ENCODE results near the gene CALU.

Gene CALU

DNA sequence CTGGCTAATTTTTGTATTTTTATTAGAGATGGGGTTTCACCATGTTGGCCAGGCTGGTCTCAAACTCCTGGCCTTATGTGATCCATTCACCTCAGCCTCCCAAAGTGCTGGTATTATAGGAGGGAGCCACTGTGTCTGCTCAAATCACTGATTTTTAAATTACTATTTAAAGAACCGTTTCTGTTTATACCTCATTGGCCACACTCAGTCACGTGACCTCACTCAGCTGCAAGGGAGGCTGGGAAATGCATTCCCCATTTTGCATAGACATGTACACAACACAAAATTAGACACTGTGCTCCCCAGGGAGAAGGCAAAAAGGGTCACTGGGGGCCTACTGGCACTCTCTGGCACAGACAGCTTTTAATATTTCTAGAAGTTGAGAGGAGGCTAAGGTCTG, 13.6 kb upstream of the CALU start:
- no peak for DNase-seq (ENCODE audit: low spot score)

DNA sequence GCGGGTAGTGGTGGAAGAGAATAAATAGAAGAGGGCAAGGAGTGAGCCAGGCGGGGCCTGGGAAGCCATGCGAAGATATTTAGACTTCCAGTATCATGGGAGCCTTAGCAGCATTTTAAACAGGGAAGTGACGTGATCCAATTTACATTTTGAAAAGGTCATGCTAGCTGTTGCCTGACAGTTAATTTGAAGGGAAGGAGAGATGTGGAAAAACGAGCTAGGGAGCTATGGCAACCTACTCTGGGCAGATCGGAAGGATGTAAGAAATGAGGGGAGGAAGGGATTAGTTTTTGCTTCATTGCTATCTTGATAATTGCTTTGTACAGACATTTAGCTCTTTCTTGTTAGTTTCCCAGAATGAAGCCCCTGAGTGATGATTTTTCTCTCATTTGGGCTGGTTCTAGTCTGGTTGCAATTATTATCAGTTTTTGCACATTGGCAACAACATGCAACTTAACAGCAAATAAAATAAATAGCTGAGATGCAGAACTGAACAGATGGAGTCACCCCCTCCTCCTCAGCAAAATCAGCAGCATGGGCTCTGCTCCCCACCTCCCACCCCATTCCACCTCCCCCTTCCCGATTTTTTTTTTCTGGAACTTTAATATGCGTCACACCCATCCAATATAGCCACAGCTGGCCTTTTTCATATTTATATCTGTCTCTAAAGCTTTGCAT, 13.0 kb upstream of the CALU start:
- DNase-seq (ENCODE audit: low spot score) = no peak

DNA sequence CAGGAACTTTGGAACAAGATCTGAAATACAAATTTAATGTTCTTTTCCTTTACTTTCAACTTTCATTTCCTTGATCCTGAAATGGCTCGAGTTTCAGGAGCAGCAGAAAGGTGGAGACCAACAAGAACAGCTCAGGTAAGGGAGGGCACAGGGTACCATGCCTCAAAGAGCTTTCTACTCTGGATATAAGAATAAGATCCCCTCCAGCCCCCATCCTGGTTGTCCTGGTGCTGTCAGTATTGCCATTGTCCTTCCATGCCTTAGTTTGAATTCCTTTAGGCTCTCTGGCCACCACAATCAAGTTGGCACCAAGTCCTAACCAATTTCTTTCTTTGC, 12.5 kb upstream of the CALU start:
- no peak for DNase-seq (ENCODE audit: low spot score)

DNA sequence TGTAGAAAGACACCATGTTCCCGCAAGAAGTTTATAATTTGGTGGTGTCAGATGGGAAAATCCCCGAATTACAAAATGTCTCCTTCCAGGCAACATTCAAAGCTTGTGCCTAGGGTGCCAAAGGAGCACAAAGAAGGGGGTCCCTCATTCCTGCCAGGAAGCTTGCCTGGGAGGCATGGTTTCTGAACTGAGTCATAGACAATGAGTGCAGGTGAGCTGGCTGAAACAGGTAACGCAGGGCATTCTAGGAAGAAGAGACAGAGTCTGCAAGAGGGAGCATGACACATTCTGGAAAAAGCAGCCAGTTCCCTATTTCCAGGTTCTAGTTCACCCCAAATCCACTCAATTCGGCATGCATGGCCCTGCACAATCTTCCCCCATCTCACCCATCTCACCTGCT, 11.9 kb upstream of the CALU start:
- DNase-seq (ENCODE audit: low spot score) = no peak

DNA sequence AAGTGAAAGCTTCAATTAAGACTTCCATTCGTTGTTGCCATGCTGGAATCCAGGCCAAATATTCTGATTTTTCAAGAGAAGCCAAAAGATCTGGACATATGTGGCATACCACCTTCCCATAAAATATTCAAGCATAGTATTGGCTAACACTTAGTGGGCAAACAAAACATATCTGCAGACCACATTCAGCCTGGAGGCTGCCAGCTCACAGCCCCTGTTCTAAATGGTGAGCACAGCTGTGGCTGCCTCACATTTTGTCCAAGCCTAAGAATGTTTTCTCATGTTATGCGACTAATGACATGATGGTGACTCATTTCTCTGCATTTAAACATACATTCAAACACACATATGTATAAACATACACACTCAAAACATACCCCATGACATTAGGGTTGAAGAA, 10.6 kb upstream of the CALU start:
- DNase-seq (ENCODE audit: low spot score) = peak; percentile 24

DNA sequence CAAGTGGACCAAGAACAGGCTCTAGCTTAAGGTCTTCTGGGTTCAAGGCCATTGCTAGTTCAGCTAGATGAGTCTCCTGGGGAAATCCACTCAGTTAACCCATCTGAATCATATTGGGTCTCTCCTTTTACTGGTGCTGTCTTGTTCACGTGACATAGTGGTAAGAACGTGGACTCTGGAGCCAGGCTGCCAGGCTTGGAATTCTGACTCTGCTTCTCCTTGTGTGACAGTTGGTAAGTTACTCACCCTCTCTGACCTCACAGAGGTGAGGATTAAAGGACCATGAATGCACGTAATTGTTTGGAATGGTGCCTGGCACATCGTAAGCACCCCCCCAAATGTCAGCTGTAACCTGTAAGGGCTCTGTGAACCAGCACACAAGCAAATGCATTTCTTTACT, 9.7 kb upstream of the CALU start:
- DNase-seq (ENCODE audit: low spot score) = no peak

DNA sequence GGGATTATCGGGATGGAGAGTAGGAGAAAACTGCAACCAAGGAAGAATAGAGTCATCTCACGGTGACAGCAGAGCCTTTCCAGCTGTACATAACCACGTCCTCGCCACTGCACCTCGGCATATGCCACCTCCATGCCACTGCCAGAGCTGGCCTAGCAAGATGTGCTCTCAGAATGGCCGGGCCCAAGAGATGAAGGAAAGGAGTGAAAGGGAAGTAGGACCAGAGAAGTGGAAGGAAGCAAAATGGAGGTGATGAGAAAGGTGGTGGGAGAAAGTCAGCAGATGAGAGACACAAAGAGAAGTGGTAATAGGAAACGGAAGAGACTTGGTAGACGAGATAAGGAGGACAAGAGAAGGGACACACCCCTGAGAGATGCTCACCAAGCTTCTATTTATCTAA, 8.0 kb upstream of the CALU start:
- DNase-seq (ENCODE audit: low spot score) = no peak

DNA sequence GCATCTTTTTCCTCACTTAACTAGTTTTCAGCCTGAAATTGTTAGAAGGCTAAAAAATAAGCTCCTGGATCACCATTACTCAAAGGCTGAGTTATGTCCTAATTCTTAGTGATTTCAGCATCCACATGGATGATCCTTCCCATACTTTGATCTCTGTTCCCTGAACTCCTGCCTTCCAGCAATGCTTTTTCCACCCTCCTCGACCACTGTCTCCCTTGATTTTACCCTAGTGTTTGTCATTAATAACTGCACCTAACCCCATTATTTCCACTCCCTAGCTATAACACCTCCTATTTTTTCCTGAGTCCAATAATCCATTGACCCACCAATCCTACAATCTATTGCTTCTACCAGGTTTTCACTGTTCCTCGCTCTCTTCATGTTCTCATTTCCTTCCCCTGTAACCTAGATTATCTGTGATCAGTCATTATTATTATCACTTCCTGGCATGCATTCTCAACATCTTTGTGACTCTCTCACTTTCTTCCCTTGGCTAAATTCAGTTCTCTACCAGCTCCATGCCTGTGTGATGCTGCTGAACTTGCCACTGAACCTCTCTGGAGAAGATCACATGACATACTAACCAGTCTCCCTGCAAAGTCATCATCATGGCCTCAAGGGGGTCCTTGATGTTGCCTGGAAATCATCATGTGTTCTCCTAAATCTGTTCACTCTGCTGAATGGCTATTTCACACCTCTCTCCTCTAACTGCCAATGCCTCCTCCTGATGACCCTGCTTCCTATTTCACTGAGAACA, 6.5 kb upstream of the CALU start:
- DNase-seq (ENCODE audit: low spot score) = no peak

DNA sequence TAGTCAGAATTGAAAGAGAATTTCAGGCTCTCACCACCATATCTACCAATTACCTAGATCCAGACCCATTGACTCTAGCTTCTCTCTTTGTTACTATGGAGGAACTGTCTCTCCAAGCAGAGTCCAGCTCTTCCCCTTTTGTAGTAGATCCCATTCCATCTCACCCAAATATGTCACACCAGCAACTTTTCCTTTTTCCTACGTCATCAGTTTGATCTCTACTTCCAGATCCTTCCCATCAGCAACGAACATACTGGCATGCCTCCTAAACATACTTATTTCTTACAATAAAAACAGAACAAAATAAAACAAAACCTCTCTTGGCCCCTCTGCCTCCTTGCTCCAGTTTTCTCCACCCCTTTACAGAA, 5.9 kb upstream of the CALU start:
- no peak for DNase-seq (ENCODE audit: low spot score)

DNA sequence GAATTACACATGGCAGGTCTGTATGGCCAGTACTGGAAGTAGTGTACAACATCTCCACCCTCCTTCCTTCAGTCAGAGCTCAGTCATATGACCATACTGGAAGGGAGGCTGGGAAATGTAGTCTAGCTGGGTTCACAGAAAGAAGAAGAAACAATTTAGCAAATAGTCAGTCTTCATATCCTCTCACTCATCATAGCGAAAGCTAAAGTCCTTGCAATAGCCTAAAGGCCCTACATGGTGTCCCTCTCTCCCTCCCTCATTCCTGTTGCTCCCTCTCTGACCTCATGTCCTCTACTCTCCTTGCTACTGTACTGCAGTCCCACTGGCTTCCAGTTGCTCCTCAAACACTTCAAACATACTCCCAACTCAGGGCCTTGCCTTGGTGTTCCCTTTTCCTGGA, 4.3 kb upstream of the CALU start:
- no peak for DNase-seq (ENCODE audit: low spot score)

DNA sequence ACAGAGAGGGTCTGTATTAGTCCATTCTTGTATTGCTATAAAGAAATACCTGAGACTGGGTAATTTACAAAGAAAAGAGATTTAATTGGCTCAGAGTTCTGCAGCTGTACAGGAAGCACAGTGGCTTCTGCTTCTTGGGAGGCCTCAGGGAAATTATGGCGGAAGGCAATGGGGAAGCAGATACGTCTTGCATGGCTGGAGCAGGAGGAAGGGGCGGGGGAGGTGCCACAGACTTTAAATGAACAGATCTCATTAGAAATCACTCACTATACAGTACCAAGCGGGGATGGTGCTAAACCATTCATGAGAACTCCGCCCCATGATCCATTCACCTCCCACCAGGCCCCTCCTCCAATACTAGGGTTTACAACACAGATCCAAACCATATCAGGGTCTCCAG, 3.7 kb upstream of the CALU start:
- no peak for DNase-seq (ENCODE audit: low spot score)

DNA sequence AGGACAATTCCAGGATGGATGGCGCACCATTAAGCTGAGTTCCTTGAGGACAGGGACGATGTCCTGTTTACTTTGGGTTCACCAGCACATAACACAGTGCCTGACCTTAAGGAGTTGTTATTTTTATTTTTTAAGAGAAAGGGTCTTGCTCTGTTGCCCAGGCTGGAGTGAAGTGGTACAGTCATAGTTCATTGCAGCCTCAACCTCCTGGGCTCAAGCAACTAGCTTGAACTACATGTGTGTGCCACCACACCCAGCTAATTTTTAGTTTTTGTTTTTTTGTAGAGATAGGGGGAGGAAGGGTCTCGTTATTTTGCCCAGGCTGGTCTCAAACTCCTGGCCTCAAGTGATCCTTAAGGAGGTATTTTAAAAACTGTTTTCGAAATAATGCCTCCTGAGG, 1.7 kb upstream of the CALU start:
- no peak for DNase-seq (ENCODE audit: low spot score)

DNA sequence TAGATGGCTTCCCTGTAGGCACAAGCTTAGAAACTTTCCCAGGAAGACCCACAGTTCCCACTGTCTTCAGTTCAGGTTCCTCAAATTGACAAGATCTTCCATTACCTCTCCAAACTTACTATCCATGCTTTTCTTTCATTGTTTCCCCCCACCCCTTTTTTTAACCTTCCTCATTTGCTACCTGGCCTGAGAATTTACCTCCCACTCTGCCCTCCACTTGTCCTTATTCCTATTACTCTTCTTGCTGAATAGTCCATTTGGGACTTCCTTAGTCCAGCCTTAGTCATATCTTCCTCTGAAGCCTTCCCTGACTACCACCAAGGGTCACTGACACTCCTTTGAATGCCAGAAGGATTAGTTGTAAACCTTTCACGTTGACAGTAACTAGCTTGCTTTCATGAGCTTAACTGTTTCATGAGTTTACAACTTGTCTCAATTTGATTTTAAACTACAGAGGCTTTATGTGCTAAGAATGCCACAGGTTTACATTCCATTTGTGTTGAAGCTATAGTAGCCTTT, 1.2 kb upstream of the CALU start:
- peak; percentile 72 for DNase-seq (ENCODE audit: low spot score)

DNA sequence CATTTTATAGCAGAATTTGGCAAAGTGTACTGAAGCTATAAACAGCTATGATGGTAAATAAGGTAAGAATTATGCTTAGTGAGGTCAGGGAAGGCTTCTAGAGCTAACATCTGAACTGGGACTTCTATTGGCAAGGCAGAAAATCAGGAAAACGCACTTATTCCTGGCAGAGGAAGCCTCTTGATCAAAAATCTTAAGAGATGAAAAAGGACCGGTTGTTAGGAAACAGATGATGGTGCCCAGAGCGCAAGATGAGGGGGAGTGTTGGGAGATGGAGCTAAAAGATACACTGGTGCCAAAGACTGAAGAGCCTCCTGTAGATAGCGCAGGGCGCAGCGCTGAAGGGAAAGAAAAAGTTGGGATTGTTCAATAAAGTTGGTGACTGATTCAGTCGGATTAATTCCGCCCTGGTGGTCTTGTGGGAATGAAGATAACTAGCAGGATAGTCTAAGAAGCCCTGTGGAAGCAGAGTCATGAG, 550 bp upstream of the CALU start:
- no peak for DNase-seq (ENCODE audit: low spot score)

DNA sequence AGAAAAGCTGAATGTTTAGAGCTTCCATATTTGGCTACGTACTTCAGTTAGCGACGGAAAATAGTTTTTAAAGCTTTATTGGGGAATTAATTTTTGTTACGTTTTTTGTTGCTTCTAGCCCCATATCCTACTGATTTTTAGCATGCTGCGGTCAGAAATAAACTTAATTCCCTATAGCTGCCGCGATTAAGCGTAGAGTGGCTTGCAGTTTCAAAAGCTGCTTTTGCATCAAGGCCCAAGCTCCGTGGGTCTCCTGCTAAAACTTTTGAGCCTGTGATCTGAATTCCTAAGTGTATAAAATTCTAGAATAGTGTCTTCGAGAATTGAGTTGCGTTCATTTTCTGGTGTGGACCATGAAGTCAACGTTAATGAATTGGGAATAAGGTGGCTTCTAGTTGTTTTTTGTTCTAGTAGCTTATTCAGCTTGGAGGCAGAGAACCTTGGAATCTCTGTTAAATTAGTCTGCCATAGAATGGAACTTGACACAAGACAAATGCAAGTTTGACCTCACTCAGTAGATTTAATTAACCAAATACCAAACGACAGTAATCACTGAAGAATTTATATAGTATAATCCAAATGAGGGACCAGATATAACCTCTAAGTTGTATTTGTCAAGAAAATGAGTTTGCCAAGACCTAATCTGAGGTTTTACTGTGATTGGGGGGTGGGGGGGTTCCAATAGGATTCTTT, 977 bp downstream of the CALU start:
- DNase-seq (ENCODE audit: low spot score) = no peak

DNA sequence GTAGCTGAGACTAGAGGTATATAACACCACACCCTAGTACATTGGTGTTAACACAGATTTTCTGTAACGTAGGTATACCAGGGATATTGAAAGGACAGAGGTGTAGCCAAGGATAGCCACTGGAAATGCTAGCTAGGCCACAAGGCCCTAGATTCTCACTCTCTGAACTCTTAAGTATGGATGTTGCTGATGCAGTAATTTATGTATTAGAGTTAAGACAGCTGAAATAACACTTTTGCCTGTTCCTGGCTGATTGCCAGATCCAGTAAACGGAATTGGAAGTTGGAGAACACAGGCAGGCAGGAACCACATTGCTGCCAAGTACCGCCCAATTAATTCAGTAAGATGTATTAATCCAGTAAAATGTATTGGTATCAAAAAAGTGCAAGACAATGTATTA, 1.8 kb downstream of the CALU start:
- DNase-seq (ENCODE audit: low spot score) = no peak

DNA sequence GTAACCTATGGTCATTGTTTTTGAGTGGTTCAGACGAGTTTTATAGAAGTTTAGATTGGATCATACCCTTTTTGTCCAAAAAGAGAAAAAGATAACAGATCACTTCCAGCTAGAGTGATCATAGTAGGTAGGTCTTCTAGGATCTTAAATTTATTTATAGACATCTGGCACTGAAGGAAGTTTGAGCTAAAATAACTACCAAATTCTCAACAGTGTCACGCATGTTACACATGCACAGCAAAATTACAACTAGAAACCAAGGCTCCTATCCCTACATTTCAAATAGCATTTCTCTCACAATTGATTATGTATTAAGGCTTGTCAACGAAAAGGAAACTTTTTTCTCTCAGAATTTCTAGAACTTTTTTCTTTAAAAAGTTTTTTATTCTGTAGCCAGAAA, 2.3 kb downstream of the CALU start:
- no peak for DNase-seq (ENCODE audit: low spot score)

DNA sequence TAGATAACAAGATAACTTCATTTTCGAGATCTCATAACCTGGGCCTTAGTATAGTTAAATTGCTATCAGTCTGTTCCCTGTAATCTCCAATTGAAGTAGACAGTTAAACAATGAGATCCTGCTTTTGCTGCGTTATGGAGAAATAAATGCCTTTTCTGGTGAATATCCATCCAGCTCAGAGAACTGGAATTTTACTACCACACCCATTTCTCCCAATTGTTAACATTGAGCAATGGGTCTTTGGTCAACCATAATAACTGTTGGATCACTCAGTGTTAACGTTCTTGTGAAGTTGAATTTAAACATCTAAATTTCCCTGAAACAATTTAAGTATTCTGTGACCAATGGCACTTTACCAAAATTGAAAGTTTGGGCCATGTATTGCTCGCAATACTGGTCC, 3.0 kb downstream of the CALU start:
- peak; percentile 69 for DNase-seq (ENCODE audit: low spot score)

DNA sequence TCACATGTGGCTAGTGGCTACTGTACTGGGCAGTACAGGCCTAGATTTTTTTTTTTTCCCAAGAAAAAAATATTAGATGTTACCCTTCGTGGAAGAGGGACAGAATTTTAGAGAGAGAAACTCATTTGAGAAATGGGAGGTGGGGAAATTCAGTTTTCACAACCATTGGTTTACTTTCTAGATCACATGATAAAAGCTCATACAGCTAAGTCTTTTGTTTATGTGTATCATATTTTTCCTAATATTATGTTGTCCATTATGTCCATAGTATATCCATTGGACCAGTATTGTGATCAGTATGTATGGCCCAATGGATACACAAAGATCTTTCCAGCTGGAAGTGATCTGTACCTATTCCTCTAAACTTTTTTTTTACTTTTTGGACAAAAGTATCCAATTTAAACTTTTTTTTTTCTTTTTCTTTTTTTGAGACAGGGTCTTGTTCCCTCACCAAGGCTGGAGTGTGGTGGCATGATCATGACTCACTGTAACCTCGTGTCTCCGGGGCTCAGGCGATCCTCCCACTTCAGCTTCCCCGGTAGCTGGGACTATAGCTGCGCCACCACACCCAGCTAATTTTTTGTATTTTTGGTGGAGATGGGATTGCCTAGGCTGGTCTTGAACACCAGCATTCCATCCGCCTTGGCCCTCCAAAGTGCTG, 4.1 kb downstream of the CALU start:
- DNase-seq (ENCODE audit: low spot score) = no peak

DNA sequence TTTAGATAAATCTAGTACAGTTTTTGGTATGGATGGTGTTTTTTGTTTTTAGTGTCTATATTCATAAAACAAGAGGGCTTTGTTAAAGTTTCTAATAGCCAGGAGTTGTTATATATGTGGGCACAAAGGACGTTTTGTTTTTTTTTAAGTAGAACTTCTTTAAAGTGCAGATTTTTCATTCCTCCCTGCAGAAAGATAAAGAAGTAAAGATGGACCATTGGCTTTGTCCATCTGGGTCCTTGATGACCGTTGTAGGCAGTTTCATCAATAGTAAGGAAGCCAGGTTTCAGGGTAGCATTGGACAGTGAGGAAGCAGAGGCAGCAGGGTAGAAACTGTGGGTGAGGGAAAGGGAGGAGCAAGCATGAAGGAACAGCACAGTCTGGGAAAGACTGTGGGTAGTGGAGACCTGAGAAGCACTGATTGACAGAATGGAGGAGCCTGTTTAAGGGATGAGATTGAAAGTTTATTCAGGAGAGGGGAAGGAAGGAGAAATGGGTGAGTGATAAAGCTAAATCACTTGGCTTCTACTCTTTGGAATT, 5.3 kb downstream of the CALU start:
- no peak for DNase-seq (ENCODE audit: low spot score)

DNA sequence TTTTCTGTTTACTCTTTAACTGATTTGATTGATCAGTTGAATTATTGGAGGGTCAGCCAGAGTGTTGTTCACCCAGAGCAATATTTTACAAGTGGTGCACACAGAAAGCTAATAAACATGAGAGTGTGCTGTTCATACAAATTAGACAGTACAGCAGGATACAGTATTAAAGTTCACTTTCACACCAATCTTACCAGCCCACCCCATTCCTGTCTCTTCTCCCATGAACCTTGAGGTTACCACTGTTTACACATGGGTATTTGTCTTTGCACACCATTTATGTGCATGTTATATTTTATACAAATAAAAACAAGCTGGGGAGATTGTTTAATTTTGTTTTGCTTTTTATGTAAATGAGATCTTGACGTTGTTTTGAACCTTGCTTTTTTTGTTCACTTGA, 6.5 kb downstream of the CALU start:
- no peak for DNase-seq (ENCODE audit: low spot score)

DNA sequence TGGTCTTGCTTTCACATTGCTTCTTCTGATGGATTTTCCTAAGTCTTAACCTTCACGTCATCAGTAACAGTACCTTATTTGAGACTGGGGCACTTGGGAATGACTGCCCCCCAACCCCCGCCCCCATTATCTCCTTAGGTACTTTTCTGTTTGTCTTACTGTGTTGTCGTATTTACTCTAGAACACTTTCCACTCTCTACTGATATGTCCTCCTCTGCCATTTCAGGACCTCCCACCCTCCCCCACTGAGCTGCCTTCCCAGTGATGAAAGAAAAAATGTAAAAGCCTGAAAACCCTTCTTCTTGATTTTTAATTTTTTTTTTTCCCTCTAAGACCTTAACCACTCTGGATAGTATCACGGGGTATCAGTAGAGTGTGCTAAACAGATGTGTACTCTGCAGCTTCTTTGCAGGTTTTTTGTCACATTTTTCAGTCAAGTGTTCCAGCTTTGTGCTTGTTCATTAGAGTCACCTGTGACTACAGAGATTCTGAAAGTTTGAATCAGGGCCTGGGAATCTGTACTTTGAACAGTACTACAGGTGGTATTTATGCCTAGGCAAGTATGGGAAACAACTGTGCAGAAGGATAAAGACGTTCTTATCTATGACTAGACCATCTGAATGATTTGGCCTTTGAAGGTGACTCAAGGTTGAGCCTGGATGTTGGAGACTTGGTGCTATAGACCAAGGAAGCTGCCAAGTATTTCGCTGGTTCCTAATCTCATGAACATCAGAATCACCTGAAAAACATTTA, 8.3 kb downstream of the CALU start:
- DNase-seq (ENCODE audit: low spot score) = no peak
